HepG2 (cell line): ENCODE data around the gene HELZ2. TPM values are rescaled to one million over a fixed set of nuclear protein-coding genes. Genes with fewer than 3 reads are reported as not detected.

Experiments used
- ATF4 ChIP-seq, 2 experiments: fragments of 450-650 bp in 1 of 2; sonication (generic) in 1 of 2; formaldehyde crosslinking; IDR thresholded peaks; 2 replicates each; pipeline versions ENCODE4 v1.5.0 to v1.8.0; 2020 to 2022; ENCODE audit warnings: mild to moderate bottlenecking in 1 of 2, missing genetic modification reagents in 1 of 2
- DMTF1 ChIP-seq: sonication (generic); formaldehyde crosslinking; IDR thresholded peaks from 2 replicates; pipeline ENCODE4 v1.4.0; 2020; ENCODE audit warnings: mild to moderate bottlenecking, missing genetic modification reagents
- ESRRA ChIP-seq: sonication (generic); formaldehyde crosslinking; IDR thresholded peaks from 2 replicates; pipeline ENCODE4 v1.5.1; 2020; ENCODE audit warnings: mild to moderate bottlenecking, low read depth, missing genetic modification reagents
- GPBP1L1 ChIP-seq: sonication (generic); formaldehyde crosslinking; IDR thresholded peaks from 2 replicates; pipeline ENCODE4 v1.5.0; 2020; ENCODE audit warnings: mild to moderate bottlenecking, missing genetic modification reagents
- HOXD1 ChIP-seq: sonication (generic); formaldehyde crosslinking; IDR thresholded peaks from 2 replicates; pipeline ENCODE4 v1.5.0; 2020; ENCODE audit warnings: missing genetic modification reagents
- NFATC3 ChIP-seq: sonication (generic); formaldehyde crosslinking; IDR thresholded peaks from 2 replicates; pipeline ENCODE4 v1.5.1; 2020; ENCODE audit warnings: mild to moderate bottlenecking, missing genetic modification reagents
- NFYC ChIP-seq: IDR thresholded peaks from 2 replicates; pipeline ENCODE4 v1.6.1; 2016; ENCODE audit warnings: missing genetic modification reagents, missing compliant biosample characterization
- RFXANK ChIP-seq: IDR thresholded peaks from 2 replicates; pipeline ENCODE4 v1.6.1; 2016
- ZHX1 ChIP-seq: sonication (generic); formaldehyde crosslinking; IDR thresholded peaks from 2 replicates; pipeline ENCODE4 v1.8.1; 2022; ENCODE audit warnings: low read depth, mild to moderate bottlenecking, missing genetic modification reagents
- ZNF124 ChIP-seq: sonication (generic); formaldehyde crosslinking; IDR thresholded peaks from 2 replicates; pipeline ENCODE4 v1.4.0; 2020; ENCODE audit warnings: missing genetic modification reagents
- ZNF253 ChIP-seq: sonication (generic); formaldehyde crosslinking; IDR thresholded peaks from 2 replicates; pipeline ENCODE4 v1.8.0; 2022; ENCODE audit warnings: mild to moderate bottlenecking, missing genetic modification reagents, borderline replicate concordance
- ZNF562 ChIP-seq: sonication (generic); formaldehyde crosslinking; IDR thresholded peaks from 2 replicates; pipeline ENCODE4 v1.8.0; 2022; ENCODE audit warnings: missing genetic modification reagents, borderline replicate concordance
- polyA plus RNA-seq, 8 experiments: library from polyadenylated mRNA; depleted of rRNA in 3 of 8; stranded (reverse) in 7 of 8; unstranded in 1 of 8; fragments of >200 nt; fragmentation: Illumina TruSeq in 4 of 8; extraction: Trizol in 4 of 8; gene quantifications; 2 replicates each; pipeline versions ENCODE4 v1.2.1 to v1.2.3, GENCODE V29; 2011 to 2016; ENCODE audit warnings: low read depth in 4 of 8, missing spikeins in 1 of 8, mixed read lengths in 1 of 8; ENCODE audit not compliant: insufficient read depth in 1 of 8
- total RNA-seq, 5 experiments: library from RNA; depleted of rRNA; stranded (reverse); fragments of >200 nt; fragmentation: Illumina TruSeq; extraction: Trizol; gene quantifications; 2 replicates each; pipeline ENCODE4 v1.2.3, GENCODE V29; 2016; ENCODE audit warnings: low read depth in 1 of 5
- TF ChIP-seq, protein P1 (sequence below): sonication (generic); formaldehyde crosslinking; IDR thresholded peaks from 2 replicates; pipeline ENCODE4 v1.4.0; 2020; ENCODE audit warnings: missing genetic modification reagents
- TF ChIP-seq, protein P2 (sequence below): sonication (generic); formaldehyde crosslinking; IDR thresholded peaks from 2 replicates; pipeline ENCODE4 v1.4.0; 2020; ENCODE audit warnings: missing genetic modification reagents

HELZ2 gene
- total and polyA plus RNA-seq, 2 of the 13 experiments (the other 11 are each of a cell fraction or from before 2014, with no cell fraction given) = 9.6 to 10.1 TPM

DNA sequence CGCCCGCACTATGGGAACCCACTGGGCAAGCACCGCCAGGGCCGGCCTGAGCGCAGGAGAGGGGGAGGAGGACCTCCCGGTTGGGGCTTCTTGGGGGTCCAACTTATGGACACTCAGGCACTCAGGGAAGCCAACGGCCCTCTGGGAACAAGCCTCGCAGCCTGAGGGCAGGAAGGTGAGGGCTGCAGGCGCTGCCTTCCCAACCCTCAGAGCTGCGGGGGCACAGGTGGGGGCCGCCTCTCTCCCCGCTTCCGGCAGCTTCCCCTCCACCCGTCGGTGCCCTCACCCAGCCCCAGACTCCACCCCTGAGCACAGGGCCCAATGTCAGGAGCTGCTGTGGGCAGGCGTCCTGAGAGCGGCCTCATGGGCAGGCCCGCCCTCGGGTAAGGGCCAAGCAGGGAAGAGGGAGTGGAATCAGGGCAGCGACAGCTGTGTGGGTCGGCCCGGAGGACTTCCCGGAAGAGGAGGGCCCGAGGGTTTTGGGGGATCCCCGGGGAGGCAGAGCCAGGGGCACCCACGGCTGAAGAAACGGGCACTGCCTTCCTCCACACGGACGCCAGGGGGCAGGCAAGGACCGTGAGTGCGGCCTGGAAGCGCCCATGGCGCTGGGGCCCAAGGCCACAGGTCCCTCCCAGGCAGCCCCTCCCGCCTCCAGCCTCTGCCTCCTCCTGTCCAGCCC lies 36.4 kb downstream of the HELZ2 start (continued):
- TF ChIP-seq DMTF1 (no peak), ESRRA (CRISPR knock-in tag) (no peak; the same call in 1 of the 2 replicates), NFATC3 (CRISPR knock-in tag) (no peak), ZNF253 (CRISPR knock-in tag) (no peak), ZNF562 (CRISPR knock-in tag) (no peak), RFXANK (CRISPR knock-in tag) (peak; percentile 87; the same call in 1 of the 2 replicates), HOXD1 (CRISPR knock-in tag) (peak; percentile 66; the same call in 1 of the 2 replicates), NFYC (CRISPR knock-in tag) (peak; percentile 48; the same call in 1 of the 2 replicates), ATF4 (CRISPR knock-in tag; IDR thresholded peaks at IDR 0.05) (no peak), GPBP1L1 (CRISPR knock-in tag) (no peak), ZHX1 (peak; percentile 95), ZNF124 (peak; percentile 88; the same call in 1 of the 2 replicates)
- TF ChIP-seq, protein P1, sequence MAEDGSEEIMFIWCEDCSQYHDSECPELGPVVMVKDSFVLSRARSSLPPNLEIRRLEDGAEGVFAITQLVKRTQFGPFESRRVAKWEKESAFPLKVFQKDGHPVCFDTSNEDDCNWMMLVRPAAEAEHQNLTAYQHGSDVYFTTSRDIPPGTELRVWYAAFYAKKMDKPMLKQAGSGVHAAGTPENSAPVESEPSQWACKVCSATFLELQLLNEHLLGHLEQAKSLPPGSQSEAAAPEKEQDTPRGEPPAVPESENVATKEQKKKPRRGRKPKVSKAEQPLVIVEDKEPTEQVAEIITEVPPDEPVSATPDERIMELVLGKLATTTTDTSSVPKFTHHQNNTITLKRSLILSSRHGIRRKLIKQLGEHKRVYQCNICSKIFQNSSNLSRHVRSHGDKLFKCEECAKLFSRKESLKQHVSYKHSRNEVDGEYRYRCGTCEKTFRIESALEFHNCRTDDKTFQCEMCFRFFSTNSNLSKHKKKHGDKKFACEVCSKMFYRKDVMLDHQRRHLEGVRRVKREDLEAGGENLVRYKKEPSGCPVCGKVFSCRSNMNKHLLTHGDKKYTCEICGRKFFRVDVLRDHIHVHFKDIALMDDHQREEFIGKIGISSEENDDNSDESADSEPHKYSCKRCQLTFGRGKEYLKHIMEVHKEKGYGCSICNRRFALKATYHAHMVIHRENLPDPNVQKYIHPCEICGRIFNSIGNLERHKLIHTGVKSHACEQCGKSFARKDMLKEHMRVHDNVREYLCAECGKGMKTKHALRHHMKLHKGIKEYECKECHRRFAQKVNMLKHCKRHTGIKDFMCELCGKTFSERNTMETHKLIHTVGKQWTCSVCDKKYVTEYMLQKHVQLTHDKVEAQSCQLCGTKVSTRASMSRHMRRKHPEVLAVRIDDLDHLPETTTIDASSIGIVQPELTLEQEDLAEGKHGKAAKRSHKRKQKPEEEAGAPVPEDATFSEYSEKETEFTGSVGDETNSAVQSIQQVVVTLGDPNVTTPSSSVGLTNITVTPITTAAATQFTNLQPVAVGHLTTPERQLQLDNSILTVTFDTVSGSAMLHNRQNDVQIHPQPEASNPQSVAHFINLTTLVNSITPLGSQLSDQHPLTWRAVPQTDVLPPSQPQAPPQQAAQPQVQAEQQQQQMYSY (CRISPR knock-in tag) = 0 out of 2 replicates have a peak, but pooled peaks have one; percentile 56
- TF ChIP-seq, protein P2, sequence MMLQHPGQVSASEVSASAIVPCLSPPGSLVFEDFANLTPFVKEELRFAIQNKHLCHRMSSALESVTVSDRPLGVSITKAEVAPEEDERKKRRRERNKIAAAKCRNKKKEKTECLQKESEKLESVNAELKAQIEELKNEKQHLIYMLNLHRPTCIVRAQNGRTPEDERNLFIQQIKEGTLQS (CRISPR knock-in tag) = peak; percentile 64
